ENCODE measurements around the gene CIDEC. TPM values are rescaled to one million over a fixed set of nuclear protein-coding genes. Genes with fewer than 3 reads are reported as not detected.
A peak's percentile ranks its signal among the peaks of the same experiment; 100 is the strongest.

The CIDEC gene
- total and polyA plus RNA-seq, 2 of the 8 experiments (the other 6 are each of a cell fraction or from before 2014, with no cell fraction given) = not detected

- TF ChIP-seq KDM4A (IDR thresholded peaks at IDR 0.05; ENCODE audit: low read depth, low read length, severe bottlenecking) (no peak), GTF2F1 (IDR thresholded peaks at IDR 0.05; ENCODE audit: borderline replicate concordance, low read depth, low read length) (no peak), CTCF (IDR thresholded peaks at IDR 0.05; ENCODE audit: control extremely low read depth in 1 of 3, insufficient read depth in 1 of 3, low read depth in 1 of 3, low read length in 3 of 3) (no peak), CBX8 (IDR thresholded peaks at IDR 0.05; ENCODE audit: borderline replicate concordance, low read depth, low read length) (no peak), ASH2L (IDR thresholded peaks at IDR 0.05; ENCODE audit: low read length) (peak; percentile 57), SIX5 (IDR thresholded peaks at IDR 0.05; ENCODE audit: low read depth, low read length) (no peak), ATF2 (IDR thresholded peaks at IDR 0.05; ENCODE audit: low read length) (no peak)
Observed at GRCh38 chr3:9902372-9903237, 22.6 kb upstream of the CIDEC start, which contains the start of gene IL17RE (continued).

All from H1 (cell line).